NT2/D1 (cell line): ENCODE results near the gene ICOS.

ENCODE experiments used
- SUZ12 ChIP-seq: IDR thresholded peaks from 2 replicates; pipeline ENCODE4 v1.6.1; 2011; ENCODE audit not compliant: insufficient read length, insufficient read depth; ENCODE audit errors: extremely low read depth
- YY1 ChIP-seq: IDR thresholded peaks from 2 replicates; pipeline ENCODE4 v1.6.1; 2011; ENCODE audit not compliant: insufficient read length, insufficient read depth

DNA sequence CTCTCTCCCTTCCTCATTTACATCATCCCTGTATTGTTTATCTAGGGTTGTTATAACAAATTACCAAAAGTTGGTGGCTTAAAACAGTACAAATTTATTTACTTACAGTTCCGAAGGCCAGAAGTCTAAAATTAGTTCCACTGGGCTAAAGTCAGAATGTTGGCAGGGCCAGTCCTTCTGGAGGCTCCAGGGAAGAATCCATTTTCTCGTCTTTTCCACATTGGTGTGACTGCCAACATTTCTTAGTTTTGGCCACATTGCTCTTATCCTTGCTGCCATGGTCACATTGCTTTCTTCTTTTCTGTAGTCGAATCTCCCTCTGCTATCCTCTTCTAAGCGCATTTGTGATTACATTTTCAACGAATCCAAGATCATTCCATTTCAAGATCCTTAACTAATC lies 34.7 kb downstream of the ICOS start:
- TF ChIP-seq SUZ12 (no peak), YY1 (no peak)
